Chondrocyte (in vitro differentiated cells): Measurements from ENCODE around the gene MCM5. TPM values are rescaled to one million over a fixed set of nuclear protein-coding genes. Genes with fewer than 3 reads are reported as not detected.
A peak's percentile ranks its signal among the peaks of the same experiment; 100 is the strongest.

ENCODE experiments used
- DNase-seq: peaks from one replicate; pipeline ENCODE4 v3.0.0; 2021; ENCODE audit warnings: mixed read lengths, low spot score
- H3K27ac Mint-ChIP-seq: one replicate; pipeline ENCODE4 v1.8.0; 2021; ENCODE audit warnings: mild to moderate bottlenecking, moderate library complexity, mixed read lengths; ENCODE audit not compliant: unreplicated experiment
- H3K27me3 Mint-ChIP-seq: 2 replicates; pipeline ENCODE4 v1.8.0; 2021; ENCODE audit warnings: low read depth, mixed read lengths
- H3K36me3 Mint-ChIP-seq: 2 replicates; pipeline ENCODE4 v1.8.0; 2021; ENCODE audit warnings: low read depth, mixed read lengths
- H3K4me1 Mint-ChIP-seq: 2 replicates; pipeline ENCODE4 v1.8.0; 2021; ENCODE audit warnings: low read depth, mild to moderate bottlenecking, mixed read lengths
- H3K4me3 Mint-ChIP-seq: one replicate; pipeline ENCODE4 v1.8.0; 2021; ENCODE audit warnings: mild to moderate bottlenecking, moderate library complexity, mixed read lengths; ENCODE audit not compliant: unreplicated experiment
- H3K9me3 Mint-ChIP-seq: 2 replicates; pipeline ENCODE4 v1.8.0; 2021; ENCODE audit warnings: low read depth, mixed read lengths
- total RNA-seq: library from RNA; stranded (reverse); gene quantifications from 3 replicates; pipeline ENCODE4 v1.2.1, GENCODE V29; 2021
- TF ChIP-seq, protein P1 (sequence below): fragments of 200-600 bp; sonication (generic); IDR thresholded peaks from 2 replicates; pipeline ENCODE4 v1.5.0; 2021; ENCODE audit warnings: antibody characterized with exemption, mild to moderate bottlenecking, moderate library complexity

MCM5 gene
- total RNA-seq, 1 donor from 2014 or later: 14.4 TPM

- no peaks in the 10 kb centered on the region for H3K27me3 Mint-ChIP-seq
- no peak for DNase-seq
- H3K27ac Mint-ChIP-seq: no peak overlapping the region
- no peak overlapping the region for H3K4me3 Mint-ChIP-seq
- no peaks in the 10 kb centered on the region for H3K9me3 Mint-ChIP-seq
- TF ChIP-seq, protein P1, sequence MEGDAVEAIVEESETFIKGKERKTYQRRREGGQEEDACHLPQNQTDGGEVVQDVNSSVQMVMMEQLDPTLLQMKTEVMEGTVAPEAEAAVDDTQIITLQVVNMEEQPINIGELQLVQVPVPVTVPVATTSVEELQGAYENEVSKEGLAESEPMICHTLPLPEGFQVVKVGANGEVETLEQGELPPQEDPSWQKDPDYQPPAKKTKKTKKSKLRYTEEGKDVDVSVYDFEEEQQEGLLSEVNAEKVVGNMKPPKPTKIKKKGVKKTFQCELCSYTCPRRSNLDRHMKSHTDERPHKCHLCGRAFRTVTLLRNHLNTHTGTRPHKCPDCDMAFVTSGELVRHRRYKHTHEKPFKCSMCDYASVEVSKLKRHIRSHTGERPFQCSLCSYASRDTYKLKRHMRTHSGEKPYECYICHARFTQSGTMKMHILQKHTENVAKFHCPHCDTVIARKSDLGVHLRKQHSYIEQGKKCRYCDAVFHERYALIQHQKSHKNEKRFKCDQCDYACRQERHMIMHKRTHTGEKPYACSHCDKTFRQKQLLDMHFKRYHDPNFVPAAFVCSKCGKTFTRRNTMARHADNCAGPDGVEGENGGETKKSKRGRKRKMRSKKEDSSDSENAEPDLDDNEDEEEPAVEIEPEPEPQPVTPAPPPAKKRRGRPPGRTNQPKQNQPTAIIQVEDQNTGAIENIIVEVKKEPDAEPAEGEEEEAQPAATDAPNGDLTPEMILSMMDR: no peak
- H3K4me1 Mint-ChIP-seq: peaks cover 14% of the 10 kb centered on the region
- peaks cover 4% of the 10 kb centered on the region for H3K36me3 Mint-ChIP-seq
Observed at GRCh38 chr22:35425546-35425945, 25.6 kb downstream of the MCM5 start.

GRCh38 chr22:35425971-35426800 is 26.2 kb downstream of the MCM5 start:
- Mint-ChIP-seq H3K4me1 (peaks cover 17% of the 10 kb centered on the region), H3K36me3 (peaks cover 4% of the 10 kb centered on the region), H3K27me3 (no peaks in the 10 kb centered on the region), H3K9me3 (no peaks in the 10 kb centered on the region), H3K4me3 (no peak overlapping the region), H3K27ac (peak overlapping the region; percentile 75)
- TF ChIP-seq, protein P1: no peak
- no peak for DNase-seq

DNA sequence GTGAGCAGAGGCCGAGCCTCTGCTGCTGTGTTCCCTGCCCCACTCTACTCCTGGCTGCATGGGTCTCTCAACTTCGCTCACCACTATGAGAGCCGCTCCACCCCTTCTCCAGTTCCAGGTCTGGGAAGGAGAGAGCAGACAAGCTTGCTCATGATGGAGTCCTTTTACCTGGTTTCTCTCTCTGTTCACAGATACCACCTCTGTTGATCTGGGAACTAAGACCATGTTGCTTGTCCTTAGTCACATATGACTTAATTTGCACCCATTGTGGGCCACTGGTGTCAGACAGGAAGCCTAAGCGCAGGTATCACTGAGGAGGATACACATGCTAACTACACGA is 26.8 kb downstream of the MCM5 start:
- Mint-ChIP-seq H3K9me3 (no peaks in the 10 kb centered on the region), H3K4me3 (no peak overlapping the region), H3K36me3 (peaks cover 3% of the 10 kb centered on the region), H3K27me3 (no peaks in the 10 kb centered on the region), H3K4me1 (peaks cover 21% of the 10 kb centered on the region), H3K27ac (peak overlapping the region; percentile 75)
- TF ChIP-seq, protein P1: no peak
- no peak for DNase-seq

GRCh38 chr22:35430897-35431322 is 31.0 kb downstream of the MCM5 start:
- TF ChIP-seq, protein P1: peak; percentile 96
- Mint-ChIP-seq H3K4me1 (peaks cover 18% of the 10 kb centered on the region), H3K27ac (peak overlapping the region; percentile 71), H3K36me3 (peaks cover 7% of the 10 kb centered on the region), H3K9me3 (peaks cover 5% of the 10 kb centered on the region), H3K4me3 (no peak overlapping the region), H3K27me3 (no peaks in the 10 kb centered on the region)
- no peak for DNase-seq

- H3K4me1 Mint-ChIP-seq: peaks cover 10% of the 10 kb centered on the region
- H3K27me3 Mint-ChIP-seq: no peaks in the 10 kb centered on the region
- H3K36me3 Mint-ChIP-seq: peaks cover 7% of the 10 kb centered on the region
- H3K4me3 Mint-ChIP-seq: no peak overlapping the region
- H3K27ac Mint-ChIP-seq: peak overlapping the region; percentile 71
- no peak for DNase-seq
- TF ChIP-seq, protein P1: no peak
- peaks cover 5% of the 10 kb centered on the region for H3K9me3 Mint-ChIP-seq
Observed at GRCh38 chr22:35431483-35432227, 31.7 kb downstream of the MCM5 start.
